HG03520 (cell line): ENCODE measurements around the gene OXTR.
"Not testable (repeated sequence)": the region's sequence is repeated elsewhere in the genome, so short reads cannot be mapped to it uniquely, and the experiment has no call there.

ENCODE experiments used
- ATAC-seq: cut with Tn5 transposase; IDR thresholded peaks from one replicate; pipeline ENCODE4 v1.9.1; 2021; ENCODE audit warnings: mild to moderate bottlenecking, moderate library complexity; ENCODE audit not compliant: unreplicated experiment

The OXTR gene

GRCh38 chr3:8743021-8743601, 26.3 kb downstream of the OXTR start:
- no peak for ATAC-seq

DNA sequence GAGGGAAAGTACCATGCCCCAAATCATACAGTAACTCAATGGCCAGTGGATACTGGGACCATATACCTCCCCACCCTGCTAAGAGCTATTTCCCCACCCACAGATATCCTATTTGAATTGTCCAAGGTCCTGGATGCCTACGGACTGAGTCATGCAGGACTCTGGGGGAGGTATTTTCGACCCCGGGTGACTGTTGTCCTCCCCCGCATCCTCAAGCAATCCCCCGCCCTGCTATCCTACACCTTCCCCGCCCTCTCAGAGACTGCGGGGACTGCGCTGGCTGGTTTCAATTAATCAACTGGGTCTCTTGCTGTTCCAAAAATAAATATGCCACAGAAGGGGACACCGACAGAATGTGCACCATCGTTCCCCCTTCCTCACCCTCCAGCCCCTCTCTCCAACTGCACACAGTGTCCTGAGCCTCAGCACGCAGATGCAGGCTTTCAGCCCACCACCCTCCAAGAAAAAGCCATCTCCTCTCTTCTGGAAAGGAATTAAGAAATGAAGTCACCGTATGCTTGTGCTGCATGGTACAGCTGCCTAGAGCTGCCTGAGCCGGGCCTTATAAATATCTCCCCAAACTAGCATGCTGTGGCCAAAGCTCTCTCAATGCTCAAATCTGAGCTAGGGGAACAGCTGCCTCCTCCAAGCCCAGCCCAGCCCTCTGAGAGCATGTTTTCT, 27.7 kb downstream of the OXTR start:
- no peak for ATAC-seq

GRCh38 chr3:8739757-8740504, 29.5 kb downstream of the OXTR start:
- no peak for ATAC-seq

GRCh38 chr3:8738639-8739038, 30.8 kb downstream of the OXTR start:
- no peak for ATAC-seq

- ATAC-seq: no peak
Observed at GRCh38 chr3:8737823-8738222, 31.6 kb downstream of the OXTR start.

DNA sequence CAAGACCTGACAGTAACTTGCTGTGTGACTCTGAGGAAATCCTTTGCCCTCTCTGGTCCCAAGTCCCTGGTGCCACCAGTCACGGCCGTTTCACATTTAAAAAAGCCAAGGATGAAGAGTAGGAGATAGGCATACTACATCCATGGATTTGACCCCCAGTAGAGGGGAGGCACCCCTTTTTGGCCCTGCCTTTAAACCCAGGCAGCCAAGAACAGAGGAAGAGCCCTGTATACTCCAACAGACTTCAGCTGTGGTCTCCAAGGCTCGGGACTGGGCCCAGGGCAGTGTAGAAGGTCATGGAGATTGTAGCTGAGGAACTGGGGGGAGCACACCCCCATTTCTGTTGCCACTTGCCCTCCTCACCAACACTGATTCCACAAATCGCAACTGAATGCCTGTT, 32.1 kb downstream of the OXTR start:
- ATAC-seq: no peak

- no peak for ATAC-seq
Observed at GRCh38 chr3:8736436-8736835, 33.0 kb downstream of the OXTR start.

DNA sequence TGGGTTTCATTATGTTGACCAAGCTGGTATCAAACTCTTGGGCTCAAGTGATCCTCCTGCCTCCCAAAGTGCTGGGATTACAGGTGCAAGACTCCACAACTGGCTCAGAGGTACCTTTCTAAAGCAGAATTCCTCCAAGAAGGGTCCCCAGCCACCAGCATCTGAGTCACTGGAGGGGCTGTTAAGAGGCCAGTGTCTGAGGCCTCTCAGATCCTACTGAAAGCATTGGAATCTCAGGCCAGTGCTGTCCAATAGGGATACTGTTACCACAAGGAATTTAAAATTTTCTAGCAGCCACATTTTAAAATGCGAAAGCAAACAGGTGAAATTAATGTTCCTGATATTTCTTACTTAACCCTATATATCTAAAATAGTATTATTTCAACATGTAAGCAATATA, 34.5 kb downstream of the OXTR start:
- ATAC-seq: no peak

DNA sequence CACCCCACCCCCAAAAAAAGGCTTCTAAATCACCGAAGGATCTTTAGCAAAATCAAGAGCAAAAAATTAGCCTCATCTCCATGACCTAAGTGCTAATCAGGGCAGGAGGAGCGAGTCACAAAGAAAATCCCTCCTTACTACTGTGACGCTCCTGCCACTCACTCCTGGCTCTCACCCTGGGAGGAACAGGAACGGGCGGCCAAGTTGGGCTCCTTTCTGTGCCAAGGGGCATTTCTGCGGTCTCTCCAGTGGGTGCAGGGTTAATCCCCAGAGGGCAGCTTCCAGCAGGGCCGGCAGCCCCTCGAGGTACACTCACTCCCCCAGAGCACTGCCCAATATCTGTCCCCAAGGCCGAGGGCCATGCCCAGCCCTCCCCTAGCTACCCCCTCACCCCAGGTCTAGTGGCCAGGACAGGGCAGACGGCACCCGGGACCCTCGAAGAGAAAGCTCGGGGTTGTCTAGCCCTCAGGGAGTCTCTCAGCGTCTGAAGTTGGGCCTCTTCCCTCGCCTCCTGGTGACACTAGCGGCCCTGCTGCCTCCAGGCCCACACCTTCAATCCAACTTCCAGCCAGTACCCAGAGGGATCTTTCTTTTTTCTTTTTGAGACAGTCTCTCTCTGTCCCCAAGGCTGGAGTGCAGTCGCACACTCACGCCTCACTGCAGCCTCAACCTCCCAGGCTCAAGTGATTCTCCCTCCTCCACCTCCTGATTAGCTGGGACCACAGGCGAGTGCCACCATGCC, 35.1 kb downstream of the OXTR start:
- no peak for ATAC-seq

DNA sequence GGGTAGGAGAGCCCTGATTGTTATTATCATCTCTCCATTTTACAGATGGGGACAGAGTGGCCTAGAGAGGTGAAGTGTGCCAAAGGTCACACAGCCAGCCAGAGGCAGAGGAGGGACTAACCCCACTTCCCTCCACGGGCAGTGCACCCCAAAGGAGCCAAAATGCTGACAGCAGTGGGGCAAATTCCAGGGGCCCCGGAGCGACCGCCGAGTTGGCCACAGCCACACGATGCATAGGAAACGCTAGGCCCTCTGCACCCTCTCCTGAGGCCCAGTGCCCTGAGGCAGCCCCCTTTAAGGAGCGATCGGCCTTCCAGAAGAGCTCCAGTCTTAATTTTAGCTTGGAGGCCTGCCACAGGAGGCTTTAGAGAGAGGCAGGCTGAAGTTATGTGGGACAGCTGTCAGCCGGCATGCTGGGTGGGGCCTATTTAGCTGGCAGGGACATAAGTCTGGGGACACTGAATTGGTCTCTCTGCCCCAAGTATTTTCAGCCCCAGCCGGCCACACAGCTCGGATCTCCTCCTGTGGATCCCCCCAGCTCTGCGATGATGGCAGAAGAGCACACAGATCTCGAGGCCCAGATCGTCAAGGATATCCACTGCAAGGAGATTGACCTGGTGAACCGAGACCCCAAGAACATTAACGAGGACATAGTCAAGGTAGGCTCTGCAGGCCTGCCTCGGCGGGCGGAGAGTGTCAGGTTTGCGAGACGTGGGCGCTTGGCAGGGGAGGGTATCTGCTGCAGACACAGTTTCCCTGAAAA, 35.9 kb downstream of the OXTR start, which contains the start of gene CAV3:
Gene CAV3, plus strand, starts transcription at position 471 of the 763 bp plus-strand sequence. Its CDS starts 75 bp downstream, at position 546.
- no peak for ATAC-seq

- no peak for ATAC-seq
Observed at GRCh38 chr3:8732413-8732812, 37.0 kb downstream of the OXTR start.

GRCh38 chr3:8730656-8731055, 38.8 kb downstream of the OXTR start:
- ATAC-seq: no peak

- no peak for ATAC-seq
Observed at GRCh38 chr3:8729479-8729878, 39.9 kb downstream of the OXTR start.

DNA sequence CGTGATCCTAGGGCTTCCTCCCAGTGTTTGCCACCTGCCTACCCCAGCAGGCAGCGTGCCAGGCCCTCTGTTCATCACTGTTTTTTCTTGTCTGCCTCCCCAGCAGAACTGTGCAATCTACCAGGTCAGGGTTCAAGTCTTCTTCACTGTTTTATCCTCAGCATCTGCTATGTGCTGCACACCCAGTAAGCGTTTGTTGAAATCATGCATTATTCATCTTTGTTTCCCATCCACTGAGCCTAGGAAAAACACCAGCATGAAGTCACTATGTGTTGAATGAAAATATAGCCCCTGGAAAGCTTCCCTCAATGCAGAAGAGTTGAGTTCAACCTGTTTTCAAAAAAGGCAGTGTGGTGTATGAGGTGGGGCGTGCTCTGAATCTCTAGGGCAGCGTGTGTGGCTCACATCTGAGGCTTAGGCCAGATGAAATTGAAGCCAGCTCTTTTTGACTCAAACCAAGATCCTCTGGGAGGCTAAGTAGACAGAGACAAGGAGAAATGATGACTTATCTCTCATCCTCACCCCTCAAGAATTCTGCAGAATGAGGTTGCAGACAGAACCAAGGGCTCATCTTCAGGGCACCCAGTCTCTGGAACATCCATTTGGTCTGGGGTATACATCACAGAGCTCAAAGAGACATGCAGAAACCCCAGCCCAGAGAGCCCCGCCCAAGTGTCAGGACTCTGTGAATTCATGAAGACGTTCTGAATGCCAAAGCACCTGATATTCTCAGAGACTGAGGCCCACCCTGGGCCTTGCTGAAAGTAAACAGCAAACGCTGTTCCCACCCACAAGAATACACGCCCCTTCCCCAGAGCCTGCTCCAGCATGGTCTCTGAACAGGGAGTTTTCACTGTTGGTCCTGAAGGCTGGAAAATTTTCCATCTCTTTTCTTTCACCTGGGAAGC, 41.6 kb downstream of the OXTR start:
- ATAC-seq: no peak

DNA sequence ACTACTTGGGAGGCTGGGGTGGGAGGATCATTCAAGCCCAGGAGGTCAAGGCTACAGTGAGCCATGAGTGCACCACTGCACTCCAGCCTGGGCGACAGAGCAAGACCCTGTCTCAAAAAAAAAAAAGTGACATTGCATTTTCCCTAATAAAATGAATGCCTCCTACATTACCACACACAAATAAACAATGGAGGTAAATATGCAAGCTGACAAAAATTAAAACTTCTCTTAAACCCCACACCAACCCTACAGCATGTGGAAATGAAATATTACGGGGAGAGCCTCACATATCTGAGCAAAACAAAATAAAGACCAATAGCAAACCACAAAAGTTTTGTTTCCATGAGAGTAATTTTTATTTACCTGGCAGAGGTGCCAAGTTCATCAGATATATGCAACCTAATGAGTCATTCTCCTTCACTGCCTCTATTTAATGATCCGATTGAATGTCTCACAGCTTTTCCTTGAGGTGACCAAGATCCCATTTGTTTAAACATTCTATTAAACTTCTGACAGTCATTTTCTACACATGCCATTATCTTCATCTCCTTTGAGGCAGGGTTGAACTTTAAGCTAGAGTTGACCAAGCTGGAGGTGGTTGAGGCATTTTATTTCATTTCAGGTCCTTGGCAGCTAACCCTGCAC, 45.2 kb downstream of the OXTR start:
- ATAC-seq: no peak

DNA sequence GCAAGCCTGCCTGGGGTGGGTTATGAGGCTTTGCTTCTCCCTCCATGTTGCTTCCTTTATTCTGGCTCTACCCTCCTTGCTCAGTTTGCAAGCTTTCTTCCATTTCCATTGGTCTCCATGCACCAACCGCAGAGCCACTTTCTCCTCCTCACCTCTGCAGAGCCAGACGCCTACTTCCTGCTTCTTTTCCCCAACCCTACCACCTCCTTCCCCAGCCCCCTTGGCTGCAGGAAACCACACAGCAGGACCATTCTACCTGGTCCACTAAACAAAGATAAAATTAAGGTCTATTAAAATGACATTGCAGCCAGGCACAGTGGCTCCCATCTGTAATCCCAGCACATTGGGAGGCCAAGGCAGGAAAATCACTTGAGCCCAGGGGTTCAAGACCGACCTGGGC, 45.8 kb downstream of the OXTR start:
- no peak for ATAC-seq

DNA sequence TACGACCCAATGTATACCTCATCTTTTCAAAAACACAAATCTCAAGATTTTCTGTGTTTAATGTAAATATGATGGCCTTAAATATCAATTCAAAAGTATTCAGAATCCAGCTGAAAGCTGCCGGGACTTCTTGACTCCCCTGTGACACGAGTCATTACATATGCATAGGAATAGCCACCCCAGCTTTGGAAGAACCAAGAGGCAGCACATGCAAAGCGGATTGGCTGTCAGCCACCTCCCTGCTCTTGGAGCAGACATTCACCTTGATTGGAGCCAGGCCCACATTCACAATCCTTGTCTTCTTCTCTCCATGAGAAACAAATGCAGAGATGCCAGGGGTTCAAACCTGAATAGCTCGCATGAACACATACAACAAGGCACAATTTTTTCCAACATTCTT, 46.6 kb downstream of the OXTR start:
- ATAC-seq: no peak

- ATAC-seq: not testable (repeated sequence)
Observed at GRCh38 chr3:8715757-8716156, 53.7 kb downstream of the OXTR start.
